HepG2 (cell line): ENCODE results near the gene LY6G5B.

Experiments
- HNF4A ChIP-seq: sonication (generic); formaldehyde crosslinking; IDR thresholded peaks from 2 replicates; pipeline ENCODE4 v1.4.0; 2020; ENCODE audit warnings: missing genetic modification reagents
- HOXD1 ChIP-seq: sonication (generic); formaldehyde crosslinking; IDR thresholded peaks from 2 replicates; pipeline ENCODE4 v1.5.0; 2020; ENCODE audit warnings: missing genetic modification reagents
- TCF7L2 ChIP-seq: IDR thresholded peaks from 2 replicates; pipeline ENCODE4 v1.6.1; 2011; ENCODE audit warnings: mild to moderate bottlenecking, low read depth, low read length, moderate library complexity
- ZFP62 ChIP-seq: sonication (generic); formaldehyde crosslinking; IDR thresholded peaks from 2 replicates; pipeline ENCODE4 v1.4.0; 2020; ENCODE audit warnings: missing genetic modification reagents
- ZNF567 ChIP-seq: sonication (generic); formaldehyde crosslinking; IDR thresholded peaks from 2 replicates; pipeline ENCODE4 v1.8.1; 2023; ENCODE audit warnings: mild to moderate bottlenecking, missing genetic modification reagents, borderline replicate concordance
- TF ChIP-seq, protein P1 (sequence below): sonication (generic); formaldehyde crosslinking; IDR thresholded peaks from 2 replicates; pipeline ENCODE4 v1.4.0; 2020; ENCODE audit warnings: missing genetic modification reagents, mild to moderate bottlenecking, borderline replicate concordance
- TF ChIP-seq, protein P2 (sequence below): sonication (generic); formaldehyde crosslinking; IDR thresholded peaks from 2 replicates; pipeline ENCODE4 v1.8.1; 2023; ENCODE audit warnings: missing genetic modification reagents, inconsistent platforms, borderline replicate concordance
- TF ChIP-seq, protein P3 (sequence below): sonication (generic); formaldehyde crosslinking; IDR thresholded peaks from 2 replicates; pipeline ENCODE4 v1.5.1; 2020; ENCODE audit warnings: mild to moderate bottlenecking, missing genetic modification reagents, moderate library complexity

DNA sequence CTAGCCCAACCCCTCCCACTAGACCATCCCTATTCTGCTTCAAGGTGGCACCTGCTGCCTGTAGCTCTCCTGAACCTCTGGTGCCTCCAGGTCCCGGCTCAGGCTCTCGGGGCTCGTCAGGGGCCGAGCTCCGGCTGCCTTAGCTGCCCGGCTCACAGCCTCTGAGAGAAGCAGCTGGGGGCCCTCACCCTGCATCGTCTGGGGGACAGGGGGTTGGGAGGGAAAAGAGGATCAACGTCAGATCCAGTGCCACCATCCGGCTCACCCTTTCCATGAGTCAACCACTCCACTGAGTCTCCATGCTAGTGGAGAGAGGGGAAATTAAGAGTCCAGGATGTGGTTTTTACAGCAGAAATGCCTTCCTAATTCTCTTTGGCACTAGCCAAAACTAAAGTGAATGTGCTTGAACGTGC lies 30.3 kb upstream of the LY6G5B start:
- TF ChIP-seq, protein P1, sequence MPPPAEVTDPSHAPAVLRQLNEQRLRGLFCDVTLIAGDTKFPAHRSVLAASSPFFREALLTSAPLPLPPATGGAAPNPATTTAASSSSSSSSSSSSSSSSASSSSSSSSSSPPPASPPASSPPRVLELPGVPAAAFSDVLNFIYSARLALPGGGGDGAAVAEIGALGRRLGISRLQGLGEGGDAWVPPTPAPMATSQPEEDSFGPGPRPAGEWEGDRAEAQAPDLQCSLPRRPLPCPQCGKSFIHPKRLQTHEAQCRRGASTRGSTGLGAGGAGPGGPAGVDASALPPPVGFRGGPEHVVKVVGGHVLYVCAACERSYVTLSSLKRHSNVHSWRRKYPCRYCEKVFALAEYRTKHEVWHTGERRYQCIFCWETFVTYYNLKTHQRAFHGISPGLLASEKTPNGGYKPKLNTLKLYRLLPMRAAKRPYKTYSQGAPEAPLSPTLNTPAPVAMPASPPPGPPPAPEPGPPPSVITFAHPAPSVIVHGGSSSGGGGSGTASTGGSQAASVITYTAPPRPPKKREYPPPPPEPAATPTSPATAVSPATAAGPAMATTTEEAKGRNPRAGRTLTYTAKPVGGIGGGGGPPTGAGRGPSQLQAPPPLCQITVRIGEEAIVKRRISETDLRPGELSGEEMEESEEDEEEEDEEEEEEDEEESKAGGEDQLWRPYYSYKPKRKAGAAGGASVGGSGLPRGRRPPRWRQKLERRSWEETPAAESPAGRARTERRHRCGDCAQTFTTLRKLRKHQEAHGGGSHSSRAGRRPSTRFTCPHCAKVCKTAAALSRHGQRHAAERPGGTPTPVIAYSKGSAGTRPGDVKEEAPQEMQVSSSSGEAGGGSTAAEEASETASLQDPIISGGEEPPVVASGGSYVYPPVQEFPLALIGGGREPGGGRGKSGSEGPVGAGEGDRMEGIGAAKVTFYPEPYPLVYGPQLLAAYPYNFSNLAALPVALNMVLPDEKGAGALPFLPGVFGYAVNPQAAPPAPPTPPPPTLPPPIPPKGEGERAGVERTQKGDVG, result no peak
- TF ChIP-seq, protein P2, sequence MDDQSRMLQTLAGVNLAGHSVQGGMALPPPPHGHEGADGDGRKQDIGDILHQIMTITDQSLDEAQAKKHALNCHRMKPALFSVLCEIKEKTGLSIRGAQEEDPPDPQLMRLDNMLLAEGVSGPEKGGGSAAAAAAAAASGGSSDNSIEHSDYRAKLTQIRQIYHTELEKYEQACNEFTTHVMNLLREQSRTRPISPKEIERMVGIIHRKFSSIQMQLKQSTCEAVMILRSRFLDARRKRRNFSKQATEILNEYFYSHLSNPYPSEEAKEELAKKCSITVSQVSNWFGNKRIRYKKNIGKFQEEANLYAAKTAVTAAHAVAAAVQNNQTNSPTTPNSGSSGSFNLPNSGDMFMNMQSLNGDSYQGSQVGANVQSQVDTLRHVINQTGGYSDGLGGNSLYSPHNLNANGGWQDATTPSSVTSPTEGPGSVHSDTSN (CRISPR knock-in tag), result no peak
- TF ChIP-seq HOXD1 (CRISPR knock-in tag), result no peak
- TF ChIP-seq, protein P3, sequence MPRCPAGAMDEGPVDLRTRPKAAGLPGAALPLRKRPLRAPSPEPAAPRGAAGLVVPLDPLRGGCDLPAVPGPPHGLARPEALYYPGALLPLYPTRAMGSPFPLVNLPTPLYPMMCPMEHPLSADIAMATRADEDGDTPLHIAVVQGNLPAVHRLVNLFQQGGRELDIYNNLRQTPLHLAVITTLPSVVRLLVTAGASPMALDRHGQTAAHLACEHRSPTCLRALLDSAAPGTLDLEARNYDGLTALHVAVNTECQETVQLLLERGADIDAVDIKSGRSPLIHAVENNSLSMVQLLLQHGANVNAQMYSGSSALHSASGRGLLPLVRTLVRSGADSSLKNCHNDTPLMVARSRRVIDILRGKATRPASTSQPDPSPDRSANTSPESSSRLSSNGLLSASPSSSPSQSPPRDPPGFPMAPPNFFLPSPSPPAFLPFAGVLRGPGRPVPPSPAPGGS (CRISPR knock-in tag), result no peak
- no peak for TF ChIP-seq ZFP62
- no peak for TF ChIP-seq ZNF567 (CRISPR knock-in tag)
- no peak for TF ChIP-seq TCF7L2
- no peak for TF ChIP-seq HNF4A (CRISPR knock-in tag)
